HCT116 (cell line): ENCODE measurements around the gene LHPP. TPM values are rescaled to one million over a fixed set of nuclear protein-coding genes. Genes with fewer than 3 reads are reported as not detected.

Source experiments
- ATAC-seq: fragments of 200-7000 bp; cut with Tn5 transposase; 2 replicates; pipeline ENCODE4 v1.9.1; 2020; ENCODE audit warnings: mild to moderate bottlenecking, moderate library complexity
- BruUV-seq: library from RNA; stranded (reverse); fragments of 400-500 nt; replicated peaks from 2 replicates; lab custom pipeline; 2021; lab: Mats Ljungman, UMichigan
- CTCF ChIA-PET: fragments of 300-600 bp; sonication (Branson Sonifier 250); formaldehyde crosslinking; loops from one replicate; lab custom pipeline; 2021; ENCODE audit warnings: antibody characterized with exemption; lab: Charles Lee
- POLR2A ChIA-PET: fragments of 300-600, 350-600 bp; sonication (Branson Sonifier 250); formaldehyde crosslinking; loops from one replicate; lab custom pipeline; 2021; ENCODE audit warnings: antibody characterized with exemption; lab: Charles Lee
- RAD21 ChIA-PET, 2 experiments: fragments of 300-600 bp; sonication (Branson Sonifier 250); formaldehyde crosslinking; loops; one replicate each; lab custom pipeline; 2023; ENCODE audit warnings: low total read pairs in 2 of 2; ENCODE audit not compliant: uncharacterized antibody in 2 of 2, unreplicated experiment in 2 of 2, low non-redundant PET in 1 of 2; lab: Charles Lee
- DNase-seq: peaks from one replicate; pipeline ENCODE4 v3.0.0-alpha.2; 2010; ENCODE audit warnings: low read depth, low spot score
- H2AFZ ChIP-seq: fragments of 200-600 bp; shearing (Covaris generic), sonication (generic); 2 replicates; pipeline ENCODE4 v1.6.1; 2017; ENCODE audit warnings: low read depth, mixed run types, mixed read lengths, antibody characterized with exemption, low read length; ENCODE audit not compliant: poor library complexity, severe bottlenecking
- H3K27ac ChIP-seq: 2 replicates; pipeline ENCODE4 v1.5.1; 2012; ENCODE audit warnings: low read depth, low read length
- H3K27me3 ChIP-seq: fragments of 200-600 bp; sonication (generic); 2 replicates; pipeline ENCODE4 v1.6.1; 2016; ENCODE audit warnings: mixed run types, low read length, mixed read lengths; ENCODE audit not compliant: insufficient read depth
- H3K36me3 ChIP-seq, 2 experiments: fragments of 200-500 bp in 1 of 2; fragments of 200-600 bp in 1 of 2; sonication (Bioruptor generic) in 1 of 2; sonication (generic) in 1 of 2; 2 replicates each; pipeline versions ENCODE4 v1.5.1 to v1.6.1; 2014 to 2016; ENCODE audit warnings: low read length in 2 of 2, inconsistent platforms in 1 of 2, mixed read lengths in 1 of 2, mixed run types in 1 of 2; ENCODE audit not compliant: insufficient read depth in 2 of 2, control insufficient read depth in 1 of 2
- H3K4me1 ChIP-seq, 2 experiments: fragments of 200-600 bp in 1 of 2; sonication (generic) in 1 of 2; 2 replicates each; pipeline versions ENCODE4 v1.5.1 to v1.6.1; 2012 to 2017; ENCODE audit warnings: low read length in 2 of 2, inconsistent platforms in 1 of 2, mild to moderate bottlenecking in 1 of 2, mixed read lengths in 1 of 2, mixed run types in 1 of 2, moderate library complexity in 1 of 2; ENCODE audit not compliant: insufficient read depth in 2 of 2, control insufficient read depth in 1 of 2
- H3K4me2 ChIP-seq: fragments of 200-600 bp; sonication (generic); 2 replicates; pipeline ENCODE4 v1.6.1; 2017; ENCODE audit warnings: mixed run types, low read length, mixed read lengths
- H3K4me3 ChIP-seq, 2 experiments: fragments of 200-600 bp in 1 of 2; sonication (generic) in 1 of 2; replicated peaks in 1 of 2; 2 replicates each; pipeline ENCODE4 v1.5.1; 2011 to 2016; ENCODE audit warnings: low read length in 2 of 2, control low read depth in 1 of 2, low read depth in 1 of 2, mild to moderate bottlenecking in 1 of 2, mixed read lengths in 1 of 2, mixed run types in 1 of 2
- H3K79me2 ChIP-seq: fragments of 200-600 bp; sonication (generic); 2 replicates; pipeline ENCODE4 v1.6.1; 2017; ENCODE audit warnings: mild to moderate bottlenecking, mixed run types, low read length, moderate library complexity, mixed read lengths; ENCODE audit not compliant: insufficient read depth
- H3K9ac ChIP-seq: fragments of 200-600 bp; sonication (generic); 2 replicates; pipeline ENCODE4 v1.6.1; 2016; ENCODE audit warnings: low read length, mixed read lengths
- H3K9me2 ChIP-seq: fragments of 200-600 bp; sonication (generic), shearing (Covaris generic); 2 replicates; pipeline ENCODE4 v1.6.1; 2017; ENCODE audit warnings: mixed run types, mild to moderate bottlenecking, moderate library complexity; ENCODE audit not compliant: insufficient read depth
- H3K9me3 ChIP-seq, 2 experiments: fragments of 200-500 bp in 1 of 2; fragments of 200-600 bp in 1 of 2; sonication (Bioruptor generic) in 1 of 2; sonication (generic) in 1 of 2; 2 replicates each; pipeline ENCODE4 v1.6.1; 2014 to 2017; ENCODE audit warnings: low read length in 2 of 2, mixed read lengths in 2 of 2, inconsistent platforms in 1 of 2, low read depth in 1 of 2, mild to moderate bottlenecking in 1 of 2, mixed run types in 1 of 2, moderate library complexity in 1 of 2; ENCODE audit not compliant: control insufficient read depth in 1 of 2, insufficient read depth in 1 of 2
- H4K20me1 ChIP-seq: fragments of 200-600 bp; sonication (generic), shearing (Covaris generic); 2 replicates; pipeline ENCODE4 v1.6.1; 2017; ENCODE audit warnings: mixed run types, mild to moderate bottlenecking, moderate library complexity; ENCODE audit not compliant: insufficient read depth
- CBX3 ChIP-seq: IDR thresholded peaks from 2 replicates; pipeline ENCODE4 v1.6.1; 2012; ENCODE audit warnings: low read depth
- CEBPB ChIP-seq: IDR thresholded peaks from 2 replicates; pipeline ENCODE4 v1.6.1; 2012; ENCODE audit warnings: low read depth
- EGR1 ChIP-seq: IDR thresholded peaks from 2 replicates; pipeline ENCODE4 v1.6.1; 2012; ENCODE audit warnings: low read depth
- FOSL1 ChIP-seq: IDR thresholded peaks from 2 replicates; pipeline ENCODE4 v1.6.1; 2012; ENCODE audit warnings: low read depth
- RAD21 ChIP-seq: IDR thresholded peaks from 2 replicates; pipeline ENCODE4 v1.6.1; 2012; ENCODE audit warnings: low read depth, mild to moderate bottlenecking
- SP1 ChIP-seq: IDR thresholded peaks from 2 replicates; pipeline ENCODE4 v1.6.1; 2012; ENCODE audit warnings: low read depth
- SRF ChIP-seq: IDR thresholded peaks from 2 replicates; pipeline ENCODE4 v1.6.1; 2012; ENCODE audit warnings: low read depth
- YY1 ChIP-seq: IDR thresholded peaks from 2 replicates; pipeline ENCODE4 v1.6.1; 2011; ENCODE audit warnings: low read length, low read depth, moderate library complexity, mild to moderate bottlenecking; ENCODE audit not compliant: insufficient replicate concordance; ENCODE audit errors: extremely low read depth
- ZFX ChIP-seq: fragments of 450-650 bp; IDR thresholded peaks from 2 replicates; pipeline ENCODE4 v1.6.1; 2017
- intact Hi-C: fragments of 100-400 bp; cut with micrococcal nuclease; formaldehyde crosslinking; loops from 2 replicates; pipeline ENCODE4 v1.10.0; 2022
- total RNA-seq: library from RNA; stranded (reverse); gene quantifications from one replicate; pipeline ENCODE4 v1.2.1, GENCODE V29; 2021; ENCODE audit not compliant: unreplicated experiment
- TF ChIP-seq, protein P1 (sequence below): IDR thresholded peaks from 2 replicates; pipeline ENCODE4 v1.6.1; 2011; ENCODE audit warnings: mild to moderate bottlenecking, low read length, moderate library complexity; ENCODE audit not compliant: insufficient replicate concordance; ENCODE audit errors: extremely low read depth
- TF ChIP-seq, protein P2 (sequence below): IDR thresholded peaks from 2 replicates; pipeline ENCODE4 v1.6.1; 2012
- TF ChIP-seq, protein P3 (sequence below), 3 experiments: fragments of 200-600 bp in 1 of 3; sonication (generic) in 1 of 3; IDR thresholded peaks in 2 of 3; conservative IDR thresholded peaks in 1 of 3; 2 replicates each; pipeline ENCODE4 v1.5.1; 2012 to 2017; ENCODE audit warnings: low read depth in 2 of 3, low read length in 2 of 3, antibody characterized with exemption in 1 of 3, borderline replicate concordance in 1 of 3, control low read depth in 1 of 3, mild to moderate bottlenecking in 1 of 3, mixed read lengths in 1 of 3, mixed run types in 1 of 3, moderate library complexity in 1 of 3; ENCODE audit not compliant: insufficient read depth in 1 of 3

LHPP gene
- total RNA-seq, 1 experiment from 2014 or later = 45.8 TPM

DNA sequence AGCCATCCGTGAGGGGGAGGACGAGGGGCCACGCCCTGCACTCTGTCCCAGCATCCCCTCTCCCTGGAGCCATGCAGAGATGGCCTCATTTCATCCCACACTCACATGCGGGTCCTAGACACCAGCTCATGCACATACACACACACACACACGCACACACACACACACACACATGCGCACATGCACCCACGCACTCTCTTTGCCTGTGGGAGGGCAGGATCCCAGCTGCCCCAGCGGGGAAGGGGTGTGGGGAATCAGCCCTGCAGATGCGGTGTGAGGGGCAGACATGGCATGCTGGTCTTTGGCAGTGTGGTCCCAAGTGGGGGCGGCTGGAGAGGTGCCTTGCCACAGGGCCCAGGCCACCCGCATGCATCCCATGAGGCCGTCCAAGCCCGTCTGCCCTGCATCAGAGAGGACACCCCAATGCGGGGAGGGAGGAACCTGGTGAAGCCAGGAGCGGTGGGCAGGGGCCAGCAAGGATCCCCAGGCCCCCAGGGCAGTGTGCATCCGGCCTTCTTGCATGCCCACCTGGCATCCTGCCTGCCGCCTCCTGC lies 68.1 kb downstream of the LHPP start (continued):
- TF ChIP-seq, protein P1, sequence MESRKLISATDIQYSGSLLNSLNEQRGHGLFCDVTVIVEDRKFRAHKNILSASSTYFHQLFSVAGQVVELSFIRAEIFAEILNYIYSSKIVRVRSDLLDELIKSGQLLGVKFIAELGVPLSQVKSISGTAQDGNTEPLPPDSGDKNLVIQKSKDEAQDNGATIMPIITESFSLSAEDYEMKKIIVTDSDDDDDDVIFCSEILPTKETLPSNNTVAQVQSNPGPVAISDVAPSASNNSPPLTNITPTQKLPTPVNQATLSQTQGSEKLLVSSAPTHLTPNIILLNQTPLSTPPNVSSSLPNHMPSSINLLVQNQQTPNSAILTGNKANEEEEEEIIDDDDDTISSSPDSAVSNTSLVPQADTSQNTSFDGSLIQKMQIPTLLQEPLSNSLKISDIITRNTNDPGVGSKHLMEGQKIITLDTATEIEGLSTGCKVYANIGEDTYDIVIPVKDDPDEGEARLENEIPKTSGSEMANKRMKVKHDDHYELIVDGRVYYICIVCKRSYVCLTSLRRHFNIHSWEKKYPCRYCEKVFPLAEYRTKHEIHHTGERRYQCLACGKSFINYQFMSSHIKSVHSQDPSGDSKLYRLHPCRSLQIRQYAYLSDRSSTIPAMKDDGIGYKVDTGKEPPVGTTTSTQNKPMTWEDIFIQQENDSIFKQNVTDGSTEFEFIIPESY = no peak
- TF ChIP-seq SRF = no peak
- TF ChIP-seq, protein P2, sequence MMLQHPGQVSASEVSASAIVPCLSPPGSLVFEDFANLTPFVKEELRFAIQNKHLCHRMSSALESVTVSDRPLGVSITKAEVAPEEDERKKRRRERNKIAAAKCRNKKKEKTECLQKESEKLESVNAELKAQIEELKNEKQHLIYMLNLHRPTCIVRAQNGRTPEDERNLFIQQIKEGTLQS = no peak
- TF ChIP-seq CEBPB = no peak
- TF ChIP-seq RAD21 = no peak
- no peak for TF ChIP-seq CBX3
- TF ChIP-seq EGR1 = no peak

DNA sequence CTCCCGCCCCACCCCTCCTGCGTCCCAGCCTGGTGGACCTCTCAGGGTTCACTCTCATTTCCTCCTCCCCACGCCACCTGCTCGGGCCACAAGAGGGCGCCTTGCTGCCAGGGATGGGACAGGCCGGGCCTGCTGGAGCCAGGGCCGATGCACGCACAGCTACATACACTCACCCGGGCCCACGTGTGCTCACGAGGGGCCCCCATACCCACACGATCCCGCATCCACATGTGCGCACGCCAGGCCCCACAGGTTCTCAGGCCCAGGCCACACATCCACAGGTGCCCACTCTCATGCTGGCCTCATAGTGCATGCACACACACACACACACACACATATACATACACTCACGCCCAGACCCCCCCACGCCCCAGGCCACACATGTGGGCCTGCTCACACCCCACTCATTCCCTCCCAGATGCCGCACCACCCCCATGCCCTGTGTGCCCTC lies 68.6 kb downstream of the LHPP start:
- Histone ChIP-seq H3K36me3 (no peaks in the 10 kb centered on the region), H3K9me2 (no peaks in the 10 kb centered on the region), H3K27ac (no peak overlapping the region), H3K4me1 (peaks cover under 1 to 24% of the 10 kb centered on the region in 2 experiments; a peak in 3 of 4 replicates), H3K9ac (peak overlapping the region; percentile 8; the same call in 1 of the 2 replicates), H3K27me3 (no peaks in the 10 kb centered on the region), H2AFZ (no peak overlapping the region), H3K4me3 (no peak overlapping the region), H3K4me2 (no peak overlapping the region), H4K20me1 (no peaks in the 10 kb centered on the region), H3K9me3 (no peaks in the 10 kb centered on the region), H3K79me2 (no peaks in the 10 kb centered on the region)
- TF ChIP-seq ZFX (peak; percentile 69; the same call in 1 of the 2 replicates), CEBPB (no peak), YY1 (peak; percentile 66), RAD21 (peak; percentile 99), CBX3 (no peak), SRF (no peak), FOSL1 (no peak), SP1 (no peak)
- TF ChIP-seq, protein P3, sequence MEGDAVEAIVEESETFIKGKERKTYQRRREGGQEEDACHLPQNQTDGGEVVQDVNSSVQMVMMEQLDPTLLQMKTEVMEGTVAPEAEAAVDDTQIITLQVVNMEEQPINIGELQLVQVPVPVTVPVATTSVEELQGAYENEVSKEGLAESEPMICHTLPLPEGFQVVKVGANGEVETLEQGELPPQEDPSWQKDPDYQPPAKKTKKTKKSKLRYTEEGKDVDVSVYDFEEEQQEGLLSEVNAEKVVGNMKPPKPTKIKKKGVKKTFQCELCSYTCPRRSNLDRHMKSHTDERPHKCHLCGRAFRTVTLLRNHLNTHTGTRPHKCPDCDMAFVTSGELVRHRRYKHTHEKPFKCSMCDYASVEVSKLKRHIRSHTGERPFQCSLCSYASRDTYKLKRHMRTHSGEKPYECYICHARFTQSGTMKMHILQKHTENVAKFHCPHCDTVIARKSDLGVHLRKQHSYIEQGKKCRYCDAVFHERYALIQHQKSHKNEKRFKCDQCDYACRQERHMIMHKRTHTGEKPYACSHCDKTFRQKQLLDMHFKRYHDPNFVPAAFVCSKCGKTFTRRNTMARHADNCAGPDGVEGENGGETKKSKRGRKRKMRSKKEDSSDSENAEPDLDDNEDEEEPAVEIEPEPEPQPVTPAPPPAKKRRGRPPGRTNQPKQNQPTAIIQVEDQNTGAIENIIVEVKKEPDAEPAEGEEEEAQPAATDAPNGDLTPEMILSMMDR (IDR thresholded peaks at IDR 0.05 in 2 of 3, conservative IDR thresholded peaks at IDR 0.05 in 1 of 3; ENCODE audit: borderline replicate concordance in 1 of 3, insufficient read depth in 1 of 3, low read depth in 2 of 3, low read length in 2 of 3) = peak; percentile 92 to 98 (median 98)
- ChIA-PET RAD21 (interaction anchor here (0.6 to 1.3 kb wide), 7 partner anchors 9 to 297 kb away, joined by 3 to 10 read pairs (median 4); no protein-coding TSS in a partner anchor), POLR2A (no interaction called here), CTCF (interaction anchor here (0.9 to 3.9 kb wide), 11 partner anchors 9 to 536 kb away, joined by 3 to 46 read pairs (median 3); partner anchors contain the start of genes ABRAXAS2 and FAM53B)
- DNase-seq (peak; percentile 62), ATAC-seq (peak; percentile 88)
- intact Hi-C loops = loop anchor here (1.0 to 10.0 kb wide), 6 partner anchors 211 to 847 kb away; no protein-coding TSS in a partner anchor
- BruUV-seq = no TSS peak
